HCT116 (cell line): ENCODE results near the gene FGF18. TPM values are rescaled to one million over a fixed set of nuclear protein-coding genes. Genes with fewer than 3 reads are reported as not detected.

Experiments
- ATAC-seq: fragments of 200-7000 bp; cut with Tn5 transposase; 2 replicates; pipeline ENCODE4 v1.9.1; 2020; ENCODE audit warnings: mild to moderate bottlenecking, moderate library complexity
- BruUV-seq: library from RNA; stranded (reverse); fragments of 400-500 nt; replicated peaks from 2 replicates; lab custom pipeline; 2021; lab: Mats Ljungman, UMichigan
- CTCF ChIA-PET: fragments of 300-600 bp; sonication (Branson Sonifier 250); formaldehyde crosslinking; loops from one replicate; lab custom pipeline; 2021; ENCODE audit warnings: antibody characterized with exemption; lab: Charles Lee
- POLR2A ChIA-PET: fragments of 300-600, 350-600 bp; sonication (Branson Sonifier 250); formaldehyde crosslinking; loops from one replicate; lab custom pipeline; 2021; ENCODE audit warnings: antibody characterized with exemption; lab: Charles Lee
- RAD21 ChIA-PET, 2 experiments: fragments of 300-600 bp; sonication (Branson Sonifier 250); formaldehyde crosslinking; loops; one replicate each; lab custom pipeline; 2023; ENCODE audit warnings: low total read pairs in 2 of 2; ENCODE audit not compliant: uncharacterized antibody in 2 of 2, unreplicated experiment in 2 of 2, low non-redundant PET in 1 of 2; lab: Charles Lee
- DNase-seq: peaks from one replicate; pipeline ENCODE4 v3.0.0-alpha.2; 2010; ENCODE audit warnings: low read depth, low spot score
- H2AFZ ChIP-seq: fragments of 200-600 bp; shearing (Covaris generic), sonication (generic); 2 replicates; pipeline ENCODE4 v1.6.1; 2017; ENCODE audit warnings: low read depth, mixed run types, mixed read lengths, antibody characterized with exemption, low read length; ENCODE audit not compliant: poor library complexity, severe bottlenecking
- H3K27ac ChIP-seq: 2 replicates; pipeline ENCODE4 v1.5.1; 2012; ENCODE audit warnings: low read depth, low read length
- H3K27me3 ChIP-seq: fragments of 200-600 bp; sonication (generic); 2 replicates; pipeline ENCODE4 v1.6.1; 2016; ENCODE audit warnings: mixed run types, low read length, mixed read lengths; ENCODE audit not compliant: insufficient read depth
- H3K36me3 ChIP-seq, 2 experiments: fragments of 200-500 bp in 1 of 2; fragments of 200-600 bp in 1 of 2; sonication (Bioruptor generic) in 1 of 2; sonication (generic) in 1 of 2; 2 replicates each; pipeline versions ENCODE4 v1.5.1 to v1.6.1; 2014 to 2016; ENCODE audit warnings: low read length in 2 of 2, inconsistent platforms in 1 of 2, mixed read lengths in 1 of 2, mixed run types in 1 of 2; ENCODE audit not compliant: insufficient read depth in 2 of 2, control insufficient read depth in 1 of 2
- H3K4me1 ChIP-seq, 2 experiments: fragments of 200-600 bp in 1 of 2; sonication (generic) in 1 of 2; 2 replicates each; pipeline versions ENCODE4 v1.5.1 to v1.6.1; 2012 to 2017; ENCODE audit warnings: low read length in 2 of 2, inconsistent platforms in 1 of 2, mild to moderate bottlenecking in 1 of 2, mixed read lengths in 1 of 2, mixed run types in 1 of 2, moderate library complexity in 1 of 2; ENCODE audit not compliant: insufficient read depth in 2 of 2, control insufficient read depth in 1 of 2
- H3K4me2 ChIP-seq: fragments of 200-600 bp; sonication (generic); 2 replicates; pipeline ENCODE4 v1.6.1; 2017; ENCODE audit warnings: mixed run types, low read length, mixed read lengths
- H3K4me3 ChIP-seq, 2 experiments: fragments of 200-600 bp in 1 of 2; sonication (generic) in 1 of 2; replicated peaks in 1 of 2; 2 replicates each; pipeline ENCODE4 v1.5.1; 2011 to 2016; ENCODE audit warnings: low read length in 2 of 2, control low read depth in 1 of 2, low read depth in 1 of 2, mild to moderate bottlenecking in 1 of 2, mixed read lengths in 1 of 2, mixed run types in 1 of 2
- H3K79me2 ChIP-seq: fragments of 200-600 bp; sonication (generic); 2 replicates; pipeline ENCODE4 v1.6.1; 2017; ENCODE audit warnings: mild to moderate bottlenecking, mixed run types, low read length, moderate library complexity, mixed read lengths; ENCODE audit not compliant: insufficient read depth
- H3K9ac ChIP-seq: fragments of 200-600 bp; sonication (generic); 2 replicates; pipeline ENCODE4 v1.6.1; 2016; ENCODE audit warnings: low read length, mixed read lengths
- H3K9me2 ChIP-seq: fragments of 200-600 bp; sonication (generic), shearing (Covaris generic); 2 replicates; pipeline ENCODE4 v1.6.1; 2017; ENCODE audit warnings: mixed run types, mild to moderate bottlenecking, moderate library complexity; ENCODE audit not compliant: insufficient read depth
- H3K9me3 ChIP-seq, 2 experiments: fragments of 200-500 bp in 1 of 2; fragments of 200-600 bp in 1 of 2; sonication (Bioruptor generic) in 1 of 2; sonication (generic) in 1 of 2; 2 replicates each; pipeline ENCODE4 v1.6.1; 2014 to 2017; ENCODE audit warnings: low read length in 2 of 2, mixed read lengths in 2 of 2, inconsistent platforms in 1 of 2, low read depth in 1 of 2, mild to moderate bottlenecking in 1 of 2, mixed run types in 1 of 2, moderate library complexity in 1 of 2; ENCODE audit not compliant: control insufficient read depth in 1 of 2, insufficient read depth in 1 of 2
- H4K20me1 ChIP-seq: fragments of 200-600 bp; sonication (generic), shearing (Covaris generic); 2 replicates; pipeline ENCODE4 v1.6.1; 2017; ENCODE audit warnings: mixed run types, mild to moderate bottlenecking, moderate library complexity; ENCODE audit not compliant: insufficient read depth
- CEBPB ChIP-seq: IDR thresholded peaks from 2 replicates; pipeline ENCODE4 v1.6.1; 2012; ENCODE audit warnings: low read depth
- ELF1 ChIP-seq: IDR thresholded peaks from 2 replicates; pipeline ENCODE4 v1.6.1; 2012; ENCODE audit warnings: low read depth, borderline replicate concordance
- EZH2phosphoT487 ChIP-seq: fragments of 200-600 bp; IDR thresholded peaks from 2 replicates; pipeline ENCODE4 v1.6.1; 2018; ENCODE audit warnings: antibody characterized with exemption, borderline replicate concordance
- FOSL1 ChIP-seq: IDR thresholded peaks from 2 replicates; pipeline ENCODE4 v1.6.1; 2012; ENCODE audit warnings: low read depth
- POLR2A ChIP-seq: IDR thresholded peaks from 2 replicates; pipeline ENCODE4 v1.7.0; 2011; ENCODE audit warnings: borderline replicate concordance; ENCODE audit not compliant: insufficient read depth, insufficient read length; ENCODE audit errors: extremely low read depth
- POLR2AphosphoS5 ChIP-seq: IDR thresholded peaks from 2 replicates; pipeline ENCODE4 v1.6.1; 2011; ENCODE audit warnings: mild to moderate bottlenecking, low read depth, low read length, moderate library complexity
- SRF ChIP-seq: IDR thresholded peaks from 2 replicates; pipeline ENCODE4 v1.6.1; 2012; ENCODE audit warnings: low read depth
- TCF7L2 ChIP-seq: IDR thresholded peaks from 2 replicates; pipeline ENCODE4 v1.7.0; 2011; ENCODE audit warnings: borderline replicate concordance, inconsistent platforms; ENCODE audit not compliant: insufficient read depth, insufficient read length; ENCODE audit errors: extremely low read depth
- ZFX ChIP-seq: fragments of 450-650 bp; IDR thresholded peaks from 2 replicates; pipeline ENCODE4 v1.6.1; 2017
- intact Hi-C: fragments of 100-400 bp; cut with micrococcal nuclease; formaldehyde crosslinking; loops from 2 replicates; pipeline ENCODE4 v1.10.0; 2022
- total RNA-seq: library from RNA; stranded (reverse); gene quantifications from one replicate; pipeline ENCODE4 v1.2.1, GENCODE V29; 2021; ENCODE audit not compliant: unreplicated experiment

Gene FGF18
- total RNA-seq, 1 experiment from 2014 or later: 0.96 TPM

DNA sequence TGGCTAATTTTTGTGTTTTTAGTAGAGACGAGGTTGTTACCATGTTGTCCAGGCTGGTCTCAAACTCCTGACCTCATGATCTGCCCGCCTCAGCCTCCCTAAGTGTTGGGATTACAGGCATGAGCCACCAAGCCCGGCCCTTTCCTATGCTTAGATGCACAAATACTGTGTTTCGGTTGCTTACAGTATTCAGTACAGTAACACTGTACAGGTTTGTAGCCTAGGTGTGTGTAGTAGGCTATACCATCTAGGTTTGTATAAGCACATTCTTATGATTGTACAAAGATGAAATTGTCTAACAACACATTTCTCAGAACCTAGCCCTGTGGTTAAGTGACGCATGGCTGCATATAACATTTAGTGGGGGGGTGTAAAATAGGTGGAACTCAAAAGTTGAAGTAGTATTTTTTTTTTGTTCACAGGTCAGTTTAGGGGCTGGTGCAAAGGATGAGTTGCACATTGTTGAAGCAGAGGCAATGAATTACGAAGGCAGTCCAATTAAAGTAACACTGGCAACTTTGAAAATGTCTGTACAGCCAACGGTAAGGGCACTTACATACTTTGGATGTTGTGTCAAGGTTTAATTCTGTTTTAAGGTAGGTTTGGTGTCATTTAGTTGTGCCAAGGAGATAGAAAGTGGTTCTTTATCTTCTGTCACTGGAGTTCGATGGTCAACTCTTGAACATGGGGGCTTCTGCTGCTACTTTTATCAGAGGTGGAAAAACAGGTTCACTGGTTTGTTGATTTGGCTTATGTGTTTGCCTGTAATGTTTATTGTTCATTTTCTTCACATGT is 28.4 kb upstream of the FGF18 start:
- no peak overlapping the region for H3K9ac ChIP-seq
- ChIA-PET CTCF (no interaction called here), RAD21 (no interaction called here), POLR2A (no interaction called here)
- H3K27me3 ChIP-seq: no peaks in the 10 kb centered on the region
- H3K9me3 ChIP-seq: no peaks in the 10 kb centered on the region
- TF ChIP-seq POLR2AphosphoS5: no peak
- no peak for TF ChIP-seq SRF
- intact Hi-C loops: no loop called here
- H4K20me1 ChIP-seq: peaks cover 75% of the 10 kb centered on the region
- peaks cover 84% of the 10 kb centered on the region for H3K79me2 ChIP-seq
- H3K27ac ChIP-seq: no peak overlapping the region
- H3K9me2 ChIP-seq: no peaks in the 10 kb centered on the region
- H3K4me1 ChIP-seq: peaks cover 9 to 32% of the 10 kb centered on the region in 2 experiments; a peak in 3 of 4 replicates
- BruUV-seq: no TSS peak
- no peak overlapping the region for H2AFZ ChIP-seq
- H3K4me2 ChIP-seq: no peak overlapping the region
- H3K4me3 ChIP-seq: no peak overlapping the region
- H3K36me3 ChIP-seq: peaks cover 54 to 76% of the 10 kb centered on the region in 2 experiments
- no peak for DNase-seq
- ATAC-seq: no peak

DNA sequence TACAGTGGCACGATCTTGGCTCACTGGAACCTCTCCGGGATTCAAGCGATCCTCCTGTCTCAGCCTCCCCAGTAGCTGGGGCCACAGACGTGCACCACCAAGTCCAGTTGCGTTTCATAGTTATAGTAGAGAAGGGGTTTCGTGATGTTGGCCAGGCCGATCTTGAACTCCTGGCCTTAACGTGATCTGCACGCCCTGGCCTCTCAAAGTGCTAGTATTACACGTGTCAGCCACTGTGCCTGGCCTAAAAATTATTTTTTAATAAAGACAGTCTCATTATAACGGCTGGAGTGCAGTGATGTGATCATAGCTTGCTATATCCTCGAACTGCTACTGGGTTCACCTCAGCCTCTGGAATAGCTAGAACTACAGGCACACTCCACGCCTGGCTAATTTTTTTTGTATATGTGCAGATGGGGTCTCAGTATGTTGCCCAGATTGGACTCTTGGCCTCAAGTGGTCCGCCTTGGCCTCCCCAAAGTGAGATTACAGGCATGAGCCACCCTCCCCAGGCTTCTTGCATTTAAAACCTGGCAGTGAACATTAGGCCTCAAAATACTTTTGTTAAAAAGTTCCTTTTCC is 27.4 kb upstream of the FGF18 start:
- Histone ChIP-seq H3K9me3 (no peaks in the 10 kb centered on the region), H3K27me3 (no peaks in the 10 kb centered on the region), H3K27ac (no peak overlapping the region), H3K4me1 (peaks cover 5 to 26% of the 10 kb centered on the region in 2 experiments; a peak in 3 of 4 replicates), H3K9me2 (no peaks in the 10 kb centered on the region), H3K4me3 (no peak overlapping the region), H3K4me2 (no peak overlapping the region), H3K79me2 (peaks cover 94% of the 10 kb centered on the region), H3K36me3 (peaks cover 63 to 86% of the 10 kb centered on the region in 2 experiments), H3K9ac (no peak overlapping the region), H4K20me1 (peaks cover 85% of the 10 kb centered on the region), H2AFZ (no peak overlapping the region)
- intact Hi-C loops: no loop called here
- BruUV-seq: no TSS peak
- ChIA-PET RAD21 (no interaction called here), CTCF (no interaction called here), POLR2A (no interaction called here)
- DNase-seq: no peak
- no peak for ATAC-seq
- TF ChIP-seq CEBPB: no peak
- TF ChIP-seq FOSL1: no peak
- no peak for TF ChIP-seq ZFX
- no peak for TF ChIP-seq EZH2phosphoT487
- no peak for TF ChIP-seq ELF1
- TF ChIP-seq TCF7L2: no peak
- no peak for TF ChIP-seq POLR2A
